ENCODE data around the gene ACTRT2.

Gene ACTRT2

GRCh38 chr1:3052501-3052900 lies 31.2 kb downstream of the ACTRT2 start:
- TF ChIP-seq JUND (IDR thresholded peaks at IDR 0.05; ENCODE audit: low read depth), result no peak
- in situ Hi-C loops (cut with HindIII; ENCODE audit: low pct_unique_long_range_greater_than_20kb, low sequenced_read_pairs), result no loop called here
- DNase-seq (ENCODE audit: low read depth in 1 of 2, low spot score in 1 of 2), result no peak

GRCh38 chr1:3053366-3053980 lies 32.2 kb downstream of the ACTRT2 start:
- no peak for DNase-seq (ENCODE audit: low read depth in 1 of 2, low spot score in 1 of 2)
- TF ChIP-seq JUND (IDR thresholded peaks at IDR 0.05; ENCODE audit: low read depth), result no peak
- in situ Hi-C loops (cut with HindIII; ENCODE audit: low pct_unique_long_range_greater_than_20kb, low sequenced_read_pairs), result no loop called here

- no peak for DNase-seq (ENCODE audit: low read depth in 1 of 2, low spot score in 1 of 2)
- in situ Hi-C loops (cut with HindIII; ENCODE audit: low pct_unique_long_range_greater_than_20kb, low sequenced_read_pairs), result no loop called here
- no peak for TF ChIP-seq JUND (IDR thresholded peaks at IDR 0.05; ENCODE audit: low read depth)
These were observed 32.7 kb downstream of the ACTRT2 start for GRCh38 chr1:3053986-3054385.

- DNase-seq (ENCODE audit: low read depth in 1 of 2, low spot score in 1 of 2), result no peak
- TF ChIP-seq JUND (IDR thresholded peaks at IDR 0.05; ENCODE audit: low read depth), result no peak
- in situ Hi-C loops (cut with HindIII; ENCODE audit: low pct_unique_long_range_greater_than_20kb, low sequenced_read_pairs), result no loop called here
These were observed 33.2 kb downstream of the ACTRT2 start for GRCh38 chr1:3054474-3054873.

GRCh38 chr1:3055051-3055450 lies 33.8 kb downstream of the ACTRT2 start:
- in situ Hi-C loops (cut with HindIII; ENCODE audit: low pct_unique_long_range_greater_than_20kb, low sequenced_read_pairs), result no loop called here
- DNase-seq (ENCODE audit: low read depth in 1 of 2, low spot score in 1 of 2), result no peak
- no peak for TF ChIP-seq JUND (IDR thresholded peaks at IDR 0.05; ENCODE audit: low read depth)

GRCh38 chr1:3056641-3057040 lies 35.4 kb downstream of the ACTRT2 start:
- TF ChIP-seq JUND (IDR thresholded peaks at IDR 0.05; ENCODE audit: low read depth), result no peak
- no peak for DNase-seq (ENCODE audit: low read depth in 1 of 2, low spot score in 1 of 2)
- in situ Hi-C loops (cut with HindIII; ENCODE audit: low pct_unique_long_range_greater_than_20kb, low sequenced_read_pairs), result no loop called here

GRCh38 chr1:3058263-3059030 lies 37.2 kb downstream of the ACTRT2 start:
- no peak for TF ChIP-seq JUND (IDR thresholded peaks at IDR 0.05; ENCODE audit: low read depth)
- in situ Hi-C loops (cut with HindIII; ENCODE audit: low pct_unique_long_range_greater_than_20kb, low sequenced_read_pairs), result no loop called here
- no peak for DNase-seq (ENCODE audit: low read depth in 1 of 2, low spot score in 1 of 2)

- no peak for DNase-seq (ENCODE audit: low read depth in 1 of 2, low spot score in 1 of 2)
- in situ Hi-C loops (cut with HindIII; ENCODE audit: low pct_unique_long_range_greater_than_20kb, low sequenced_read_pairs), result no loop called here
- no peak for TF ChIP-seq JUND (IDR thresholded peaks at IDR 0.05; ENCODE audit: low read depth)
These were observed 38.9 kb downstream of the ACTRT2 start for GRCh38 chr1:3060127-3060526.

- no peak for TF ChIP-seq JUND (IDR thresholded peaks at IDR 0.05; ENCODE audit: low read depth)
- no peak for DNase-seq (ENCODE audit: low read depth in 1 of 2, low spot score in 1 of 2)
- in situ Hi-C loops (cut with HindIII; ENCODE audit: low pct_unique_long_range_greater_than_20kb, low sequenced_read_pairs), result no loop called here
These were observed 39.6 kb downstream of the ACTRT2 start for GRCh38 chr1:3060601-3061551.

GRCh38 chr1:3061566-3061965 lies 40.3 kb downstream of the ACTRT2 start:
- TF ChIP-seq JUND (IDR thresholded peaks at IDR 0.05; ENCODE audit: low read depth), result no peak
- no peak for DNase-seq (ENCODE audit: low read depth in 1 of 2, low spot score in 1 of 2)
- in situ Hi-C loops (cut with HindIII; ENCODE audit: low pct_unique_long_range_greater_than_20kb, low sequenced_read_pairs), result no loop called here

- no peak for TF ChIP-seq JUND (IDR thresholded peaks at IDR 0.05; ENCODE audit: low read depth)
- in situ Hi-C loops (cut with HindIII; ENCODE audit: low pct_unique_long_range_greater_than_20kb, low sequenced_read_pairs), result no loop called here
These were observed 40.8 kb downstream of the ACTRT2 start for GRCh38 chr1:3061981-3062615.

GRCh38 chr1:3062616-3063378 lies 41.5 kb downstream of the ACTRT2 start:
- in situ Hi-C loops (cut with HindIII; ENCODE audit: low pct_unique_long_range_greater_than_20kb, low sequenced_read_pairs), result no loop called here
- TF ChIP-seq JUND (IDR thresholded peaks at IDR 0.05; ENCODE audit: low read depth), result no peak
- no peak for DNase-seq (ENCODE audit: low read depth in 1 of 2, low spot score in 1 of 2)

More at GRCh38 chr1:3061981-3062615, 40.8 kb downstream of the ACTRT2 start:
- DNase-seq (ENCODE audit: low read depth in 1 of 2, low spot score in 1 of 2), result no peak

Data from T47D (cell line).